IMR-90 (cell line): Measurements from ENCODE around the gene CD300LF. TPM values are rescaled to one million over a fixed set of nuclear protein-coding genes. Genes with fewer than 3 reads are reported as not detected.

Source experiments
- ATAC-seq: fragments of 200-7000 bp; cut with Tn5 transposase; 2 replicates; pipeline ENCODE4 v1.9.1; 2020; ENCODE audit warnings: low read depth, mild to moderate bottlenecking, moderate library complexity
- BruUV-seq: library from RNA; stranded (reverse); fragments of 400-500 nt; replicated peaks from 2 replicates; lab custom pipeline; 2021; lab: Mats Ljungman, UMichigan
- CTCF ChIA-PET: fragments of 300-600 bp; formaldehyde crosslinking; extraction: SDS; loops from one replicate; lab custom pipeline; 2021; ENCODE audit warnings: antibody characterized with exemption; lab: Yijun Ruan, JAX
- POLR2A ChIA-PET: fragments of 300-600 bp; sonication (Branson Sonifier 250); formaldehyde crosslinking; loops from one replicate; lab custom pipeline; 2022; ENCODE audit warnings: antibody characterized with exemption; ENCODE audit not compliant: unreplicated experiment; lab: Charles Lee
- DNase-seq: peaks from one replicate; pipeline ENCODE4 v3.0.0; 2013
- H2AFZ ChIP-seq: replicated peaks from 2 replicates; pipeline ENCODE3; 2013; ENCODE audit warnings: low read length, mild to moderate bottlenecking; ENCODE audit not compliant: poor library complexity
- H2AK5ac ChIP-seq: 2 replicates; pipeline ENCODE4 v1.6.1; 2013; ENCODE audit warnings: low read depth, low read length, inconsistent platforms
- H2AK9ac ChIP-seq: replicated peaks from 2 replicates; pipeline ENCODE3; 2013; ENCODE audit warnings: mild to moderate bottlenecking, low read depth, low read length, moderate library complexity; ENCODE audit not compliant: poor library complexity
- H2BK120ac ChIP-seq: 2 replicates; pipeline ENCODE4 v1.6.1; 2013; ENCODE audit warnings: low read depth, low read length, inconsistent platforms
- H2BK15ac ChIP-seq: 3 replicates; pipeline ENCODE4 v1.6.1; 2013; ENCODE audit warnings: low read depth, low read length, inconsistent platforms
- H2BK20ac ChIP-seq: 2 replicates; pipeline ENCODE4 v1.6.1; 2013; ENCODE audit warnings: low read depth, mild to moderate bottlenecking, inconsistent platforms, low read length, moderate library complexity
- H2BK5ac ChIP-seq: 2 replicates; pipeline ENCODE4 v1.6.1; 2013; ENCODE audit warnings: mild to moderate bottlenecking, low read depth, low read length, inconsistent platforms; ENCODE audit not compliant: poor library complexity, severe bottlenecking
- H3K14ac ChIP-seq: replicated peaks from 2 replicates; pipeline ENCODE4 v1.6.1; 2013; ENCODE audit warnings: low read depth, low read length, inconsistent platforms
- H3K18ac ChIP-seq: 2 replicates; pipeline ENCODE4 v1.6.1; 2013; ENCODE audit warnings: low read depth, low read length, control low read depth
- H3K23ac ChIP-seq: 2 replicates; pipeline ENCODE4 v1.6.1; 2013; ENCODE audit warnings: low read depth, low read length, inconsistent platforms
- H3K27ac ChIP-seq: 2 replicates; pipeline ENCODE4 v1.5.1; 2013; ENCODE audit warnings: mild to moderate bottlenecking, control low read depth, low read length; ENCODE audit not compliant: insufficient read depth
- H3K27me3 ChIP-seq: 2 replicates; pipeline ENCODE4 v1.6.1; 2013; ENCODE audit warnings: low read length; ENCODE audit not compliant: control insufficient read depth, insufficient read depth
- H3K36me3 ChIP-seq: 2 replicates; pipeline ENCODE4 v1.6.1; 2013; ENCODE audit warnings: low read length, mixed read lengths; ENCODE audit not compliant: control insufficient read depth, insufficient read depth
- H3K4ac ChIP-seq: 2 replicates; pipeline ENCODE4 v1.6.1; 2013; ENCODE audit warnings: low read depth, low read length, inconsistent platforms
- H3K4me1 ChIP-seq: 2 replicates; pipeline ENCODE4 v1.6.1; 2013; ENCODE audit warnings: low read length, mixed read lengths; ENCODE audit not compliant: control insufficient read depth, insufficient read depth
- H3K4me2 ChIP-seq: 2 replicates; pipeline ENCODE4 v1.6.1; 2013; ENCODE audit warnings: low read depth, mild to moderate bottlenecking, control low read depth, low read length, moderate library complexity
- H3K4me3 ChIP-seq: 2 replicates; pipeline ENCODE4 v1.5.1; 2013; ENCODE audit warnings: low read depth, mild to moderate bottlenecking, control low read depth, low read length, moderate library complexity; ENCODE audit not compliant: insufficient read depth
- H3K56ac ChIP-seq: 2 replicates; pipeline ENCODE4 v1.6.1; 2013; ENCODE audit warnings: low read length, inconsistent platforms; ENCODE audit not compliant: insufficient read depth; ENCODE audit errors: extremely low read depth
- H3K79me1 ChIP-seq, 2 experiments: 2 replicates each; pipeline ENCODE4 v1.6.1; 2013; ENCODE audit warnings: low read length in 2 of 2, inconsistent platforms in 1 of 2, low read depth in 1 of 2
- H3K9ac ChIP-seq: 2 replicates; pipeline ENCODE4 v1.6.1; 2013; ENCODE audit warnings: low read depth, low read length, control low read depth
- H3K9me1 ChIP-seq: 2 replicates; pipeline ENCODE4 v1.6.1; 2013; ENCODE audit warnings: low read length, inconsistent platforms; ENCODE audit not compliant: insufficient read depth
- H3K9me3 ChIP-seq: 2 replicates; pipeline ENCODE4 v1.6.1; 2013; ENCODE audit warnings: low read length; ENCODE audit not compliant: control insufficient read depth, insufficient read depth
- H4K20me1 ChIP-seq: 2 replicates; pipeline ENCODE4 v1.6.1; 2013; ENCODE audit warnings: low read length, inconsistent platforms; ENCODE audit not compliant: insufficient read depth
- H4K5ac ChIP-seq: 2 replicates; pipeline ENCODE4 v1.6.1; 2013; ENCODE audit warnings: mild to moderate bottlenecking, low read depth, low read length, control low read depth
- H4K8ac ChIP-seq, 2 experiments: 2 replicates each; pipeline ENCODE4 v1.6.1; 2013; ENCODE audit warnings: low read depth in 2 of 2, low read length in 2 of 2, control low read depth in 1 of 2, inconsistent platforms in 1 of 2
- H4K91ac ChIP-seq: 2 replicates; pipeline ENCODE4 v1.6.1; 2013; ENCODE audit warnings: low read depth, low read length, inconsistent platforms; ENCODE audit not compliant: insufficient read depth
- BHLHE40 ChIP-seq: fragments of 150-350 bp; IDR thresholded peaks from 2 replicates; pipeline ENCODE4 v1.6.1; 2016; ENCODE audit warnings: mild to moderate bottlenecking, low read depth, low read length
- CEBPB ChIP-seq: IDR thresholded peaks from 2 replicates; pipeline ENCODE4 v1.6.1; 2012; ENCODE audit warnings: low read depth, low read length, improper control_type of control experiment
- CHD1 ChIP-seq: IDR thresholded peaks from 2 replicates; pipeline ENCODE4 v1.6.1; 2012; ENCODE audit warnings: low read depth, low read length, improper control_type of control experiment
- FOS ChIP-seq: fragments of 150-350 bp; IDR thresholded peaks from 2 replicates; pipeline ENCODE4 v1.6.1; 2016; ENCODE audit warnings: low read depth, low read length
- MAFK ChIP-seq: IDR thresholded peaks from 2 replicates; pipeline ENCODE4 v1.6.1; 2012; ENCODE audit warnings: low read depth, low read length, improper control_type of control experiment
- MAZ ChIP-seq: IDR thresholded peaks from 2 replicates; pipeline ENCODE4 v1.6.1; 2012; ENCODE audit warnings: low read depth, mild to moderate bottlenecking, low read length, improper control_type of control experiment, moderate library complexity, borderline replicate concordance
- MXI1 ChIP-seq: IDR thresholded peaks from 2 replicates; pipeline ENCODE4 v1.6.1; 2012; ENCODE audit warnings: low read depth, mild to moderate bottlenecking, low read length, moderate library complexity, borderline replicate concordance
- NFE2L2 ChIP-seq: fragments of 150-350 bp; IDR thresholded peaks from 2 replicates; pipeline ENCODE4 v1.6.1; 2016; ENCODE audit warnings: low read depth, mild to moderate bottlenecking, low read length
- POLR2A ChIP-seq: IDR thresholded peaks from 2 replicates; pipeline ENCODE4 v1.6.1; 2012; ENCODE audit warnings: mild to moderate bottlenecking, low read depth, low read length
- RAD21 ChIP-seq: IDR thresholded peaks from 2 replicates; pipeline ENCODE4 v1.6.1; 2012; ENCODE audit warnings: low read length, improper control_type of control experiment
- RCOR1 ChIP-seq: IDR thresholded peaks from 2 replicates; pipeline ENCODE4 v1.6.1; 2012; ENCODE audit warnings: mild to moderate bottlenecking, low read length, improper control_type of control experiment; ENCODE audit not compliant: insufficient replicate concordance
- RFX5 ChIP-seq: IDR thresholded peaks from 2 replicates; pipeline ENCODE4 v1.8.0; 2012; ENCODE audit warnings: low read depth, mild to moderate bottlenecking, low read length, moderate library complexity
- SMC3 ChIP-seq: fragments of 150-350 bp; IDR thresholded peaks from 2 replicates; pipeline ENCODE4 v1.6.1; 2016; ENCODE audit warnings: low read depth, mild to moderate bottlenecking, antibody characterized with exemption, low read length, moderate library complexity
- WGBS, 2 experiments: methylation state at CpG; one replicate each; pipeline versions ENCODE4 v1.1.5 to v1.1.7; 2013; ENCODE audit warnings: missing lambda C conversion rate in 2 of 2; ENCODE audit not compliant: insufficient read length in 1 of 2; ENCODE audit errors: extremely low coverage in 2 of 2; 5-methylcytosine and 5-hydroxymethylcytosine counted together
- dilution Hi-C: fragments of 300-500 bp; cut with HindIII; formaldehyde crosslinking; loops from one replicate; pipeline ENCODE4 v1.14.3; 2018; ENCODE audit warnings: low sequenced_read_pairs; ENCODE audit not compliant: unreplicated experiment
- in situ Hi-C: fragments of 300-500 bp; cut with MboI; formaldehyde crosslinking; loops from 3 replicates; pipeline ENCODE4 v1.14.3; 2019; ENCODE audit warnings: low sequenced_read_pairs, inconsistent platforms, mixed read lengths
- intact Hi-C: fragments of 100-400 bp; cut with micrococcal nuclease; formaldehyde crosslinking; loops from 2 replicates; pipeline ENCODE4 v1.10.0; 2022
- polyA plus RNA-seq, 3 experiments: library from polyadenylated mRNA; depleted of rRNA; stranded (reverse); fragments of >200 nt; gene quantifications; 2 replicates each; pipeline ENCODE4 v1.2.3, GENCODE V29; 2012; ENCODE audit warnings: low replicate concordance in 1 of 3
- total RNA-seq: library from RNA; depleted of rRNA; stranded (reverse); fragments of >200 nt; gene quantifications from 2 replicates; pipeline ENCODE4 v1.2.3, GENCODE V29; 2012
- TF ChIP-seq, protein P1 (sequence below): fragments of 150-350 bp; IDR thresholded peaks from 2 replicates; pipeline ENCODE4 v1.6.1; 2017; ENCODE audit warnings: mild to moderate bottlenecking, antibody characterized with exemption, low read length, low read depth
- TF ChIP-seq, protein P2 (sequence below): conservative IDR thresholded peaks from 2 replicates; pipeline ENCODE4 v1.5.1; 2012; ENCODE audit warnings: mild to moderate bottlenecking, low read depth, low read length, improper control_type of control experiment
- TF ChIP-seq, protein P3 (sequence below): fragments of 150-350 bp; IDR thresholded peaks from 2 replicates; pipeline ENCODE4 v1.6.1; 2016; ENCODE audit warnings: low read depth, mild to moderate bottlenecking, low read length, moderate library complexity, borderline replicate concordance

The CD300LF gene
- total and polyA plus RNA-seq, 2 of the 4 experiments (the other 2 are of a cell fraction) = not detected

DNA sequence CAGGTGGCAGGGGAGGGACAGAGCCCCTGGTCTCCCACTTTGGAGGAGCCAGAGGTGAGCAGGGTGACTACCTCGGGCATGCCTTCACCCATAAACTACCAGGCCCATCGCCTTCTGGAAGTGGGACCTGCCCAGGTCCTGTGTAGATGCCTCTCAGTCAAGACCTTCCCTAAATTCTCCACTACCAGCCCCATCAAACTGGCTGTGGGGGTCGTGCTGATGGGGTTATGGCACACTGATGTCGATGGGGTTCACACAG, 18.6 kb upstream of the CD300LF start:
- Histone ChIP-seq H2BK120ac (no peak overlapping the region), H3K9ac (no peak overlapping the region), H3K79me1 (no peaks in the 10 kb centered on the region), H3K36me3 (no peaks in the 10 kb centered on the region), H3K23ac (no peak overlapping the region), H3K27ac (no peak overlapping the region), H3K56ac (no peak overlapping the region), H3K9me3 (peaks cover 3% of the 10 kb centered on the region; the same call in 1 of the 2 replicates), H4K20me1 (no peaks in the 10 kb centered on the region), H2AK5ac (no peak overlapping the region), H3K14ac (no peak overlapping the region), H2BK5ac (no peak overlapping the region), H2BK15ac (no peak overlapping the region), H2AK9ac (no peak overlapping the region), H3K27me3 (peaks cover 15% of the 10 kb centered on the region; the same call in 1 of the 2 replicates), H3K4ac (no peak overlapping the region), H3K4me1 (no peaks in the 10 kb centered on the region; the same call in 1 of the 2 replicates), H4K5ac (no peak overlapping the region), H3K9me1 (no peaks in the 10 kb centered on the region), H3K4me2 (no peak overlapping the region), H4K8ac (no peak overlapping the region), H2BK20ac (no peak overlapping the region), H3K18ac (no peak overlapping the region), H2AFZ (no peak overlapping the region), H4K91ac (no peak overlapping the region), H3K4me3 (no peak overlapping the region)
- TF ChIP-seq MAFK (no peak), CHD1 (no peak), MXI1 (no peak), MAZ (no peak), CEBPB (no peak), SMC3 (no peak), FOS (no peak), RCOR1 (no peak), NFE2L2 (no peak), RAD21 (no peak), POLR2A (no peak), BHLHE40 (no peak), RFX5 (no peak)
- TF ChIP-seq, protein P1, sequence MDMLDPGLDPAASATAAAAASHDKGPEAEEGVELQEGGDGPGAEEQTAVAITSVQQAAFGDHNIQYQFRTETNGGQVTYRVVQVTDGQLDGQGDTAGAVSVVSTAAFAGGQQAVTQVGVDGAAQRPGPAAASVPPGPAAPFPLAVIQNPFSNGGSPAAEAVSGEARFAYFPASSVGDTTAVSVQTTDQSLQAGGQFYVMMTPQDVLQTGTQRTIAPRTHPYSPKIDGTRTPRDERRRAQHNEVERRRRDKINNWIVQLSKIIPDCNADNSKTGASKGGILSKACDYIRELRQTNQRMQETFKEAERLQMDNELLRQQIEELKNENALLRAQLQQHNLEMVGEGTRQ = no peak
- TF ChIP-seq, protein P2, sequence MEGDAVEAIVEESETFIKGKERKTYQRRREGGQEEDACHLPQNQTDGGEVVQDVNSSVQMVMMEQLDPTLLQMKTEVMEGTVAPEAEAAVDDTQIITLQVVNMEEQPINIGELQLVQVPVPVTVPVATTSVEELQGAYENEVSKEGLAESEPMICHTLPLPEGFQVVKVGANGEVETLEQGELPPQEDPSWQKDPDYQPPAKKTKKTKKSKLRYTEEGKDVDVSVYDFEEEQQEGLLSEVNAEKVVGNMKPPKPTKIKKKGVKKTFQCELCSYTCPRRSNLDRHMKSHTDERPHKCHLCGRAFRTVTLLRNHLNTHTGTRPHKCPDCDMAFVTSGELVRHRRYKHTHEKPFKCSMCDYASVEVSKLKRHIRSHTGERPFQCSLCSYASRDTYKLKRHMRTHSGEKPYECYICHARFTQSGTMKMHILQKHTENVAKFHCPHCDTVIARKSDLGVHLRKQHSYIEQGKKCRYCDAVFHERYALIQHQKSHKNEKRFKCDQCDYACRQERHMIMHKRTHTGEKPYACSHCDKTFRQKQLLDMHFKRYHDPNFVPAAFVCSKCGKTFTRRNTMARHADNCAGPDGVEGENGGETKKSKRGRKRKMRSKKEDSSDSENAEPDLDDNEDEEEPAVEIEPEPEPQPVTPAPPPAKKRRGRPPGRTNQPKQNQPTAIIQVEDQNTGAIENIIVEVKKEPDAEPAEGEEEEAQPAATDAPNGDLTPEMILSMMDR = no peak
- TF ChIP-seq, protein P3, sequence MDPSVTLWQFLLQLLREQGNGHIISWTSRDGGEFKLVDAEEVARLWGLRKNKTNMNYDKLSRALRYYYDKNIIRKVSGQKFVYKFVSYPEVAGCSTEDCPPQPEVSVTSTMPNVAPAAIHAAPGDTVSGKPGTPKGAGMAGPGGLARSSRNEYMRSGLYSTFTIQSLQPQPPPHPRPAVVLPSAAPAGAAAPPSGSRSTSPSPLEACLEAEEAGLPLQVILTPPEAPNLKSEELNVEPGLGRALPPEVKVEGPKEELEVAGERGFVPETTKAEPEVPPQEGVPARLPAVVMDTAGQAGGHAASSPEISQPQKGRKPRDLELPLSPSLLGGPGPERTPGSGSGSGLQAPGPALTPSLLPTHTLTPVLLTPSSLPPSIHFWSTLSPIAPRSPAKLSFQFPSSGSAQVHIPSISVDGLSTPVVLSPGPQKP = no peak
- BruUV-seq = no TSS peak
- intact Hi-C loops = no loop called here
- in situ Hi-C loops = no loop called here
- dilution Hi-C loops = no loop called here
- no peak for DNase-seq
- ChIA-PET CTCF (no interaction called here), POLR2A (no interaction called here)
- no CpG with 5 or more reads among the region's 4 CpGs for WGBS, 2 experiments
- no peak for ATAC-seq
